H1 (cell line): ENCODE results near the gene COQ2. TPM values are rescaled to one million over a fixed set of nuclear protein-coding genes. Genes with fewer than 3 reads are reported as not detected.

Experiments used
- SP4 ChIP-seq: IDR thresholded peaks from 2 replicates; pipeline ENCODE4 v1.6.1; 2012; ENCODE audit warnings: low read length, inconsistent platforms
- TEAD4 ChIP-seq: IDR thresholded peaks from 2 replicates; pipeline ENCODE4 v1.6.1; 2012; ENCODE audit warnings: low read depth, low read length, inconsistent platforms, mixed read lengths
- polyA plus RNA-seq, 7 experiments: library from polyadenylated mRNA; depleted of rRNA in 3 of 7; stranded (reverse) in 5 of 7; unstranded in 2 of 7; fragments of >200 nt in 5 of 7; fragments of 200-250 nt in 2 of 7; gene quantifications; 1 replicate in 5 of 7; 2 replicates in 1 of 7; 4 replicates in 1 of 7; pipeline versions ENCODE4 v1.2.1 to v1.2.3, GENCODE V29; 2011 to 2013; ENCODE audit warnings: missing spikeins in 2 of 7, mixed read lengths in 2 of 7
- total RNA-seq: library from RNA; stranded (reverse); fragmentation: NEBNext Ultra II Directional; extraction: Animal tissue kit (Norgen Biotek cat#: 25700); gene quantifications from 2 replicates; pipeline ENCODE4 v1.2.1, GENCODE V29; 2021
- TF ChIP-seq, protein P1 (sequence below): IDR thresholded peaks from 2 replicates; pipeline ENCODE4 v1.6.1; 2012; ENCODE audit warnings: inconsistent platforms

The COQ2 gene
- total and polyA plus RNA-seq, 2 of the 8 experiments (the other 6 are each of a cell fraction or from before 2014, with no cell fraction given), result 21.5 to 22.9 TPM

- TF ChIP-seq, protein P1, sequence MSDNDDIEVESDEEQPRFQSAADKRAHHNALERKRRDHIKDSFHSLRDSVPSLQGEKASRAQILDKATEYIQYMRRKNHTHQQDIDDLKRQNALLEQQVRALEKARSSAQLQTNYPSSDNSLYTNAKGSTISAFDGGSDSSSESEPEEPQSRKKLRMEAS, result no peak
- no peak for TF ChIP-seq TEAD4
- TF ChIP-seq SP4, result no peak
- TF ChIP-seq, all 59 proteins: peak for 0
These were observed 16.1 kb downstream of the COQ2 start (continued) for GRCh38 chr4:83268491-83268890.
